H1 (cell line): ENCODE measurements around the gene SOS1. TPM values are rescaled to one million over a fixed set of nuclear protein-coding genes. Genes with fewer than 3 reads are reported as not detected.

Experiments
- CTCF ChIA-PET: fragments of 300-600 bp; sonication (Branson Sonifier 250); formaldehyde crosslinking; loops from one replicate; lab custom pipeline; 2021; ENCODE audit not compliant: partially characterized antibody; lab: Charles Lee
- POLR2A ChIA-PET: fragments of 300-600 bp; sonication (Branson Sonifier 250); formaldehyde crosslinking; loops from one replicate; lab custom pipeline; 2021; ENCODE audit warnings: inconsistent platforms; ENCODE audit not compliant: partially characterized antibody; lab: Charles Lee
- DNase-seq, 2 experiments: peaks; one replicate each; pipeline versions ENCODE4 v3.0.0 to v3.0.0-alpha.2; 2010 to 2022; ENCODE audit warnings: low spot score in 2 of 2, low read depth in 1 of 2, mixed read lengths in 1 of 2
- FAIRE-seq: peaks from 2 replicates; lab custom pipeline; 2011; peaks lifted over from hg19 to GRCh38; lab: Jason Lieb, UNC
- H2AFZ ChIP-seq: 2 replicates; pipeline ENCODE4 v1.8.1; 2012; ENCODE audit warnings: low read length, inconsistent platforms
- H2AK5ac ChIP-seq: 2 replicates; pipeline ENCODE4 v1.6.1; 2013; ENCODE audit warnings: low read depth, low read length
- H2BK120ac ChIP-seq: replicated peaks from 2 replicates; pipeline ENCODE3; 2013; ENCODE audit warnings: low read depth, low read length, inconsistent platforms
- H2BK12ac ChIP-seq: 2 replicates; pipeline ENCODE4 v1.6.1; 2013; ENCODE audit warnings: low read depth, low read length
- H2BK15ac ChIP-seq: 2 replicates; pipeline ENCODE4 v1.6.1; 2013; ENCODE audit warnings: low read length
- H2BK20ac ChIP-seq: 2 replicates; pipeline ENCODE4 v1.6.1; 2013; ENCODE audit warnings: low read length
- H2BK5ac ChIP-seq: 2 replicates; pipeline ENCODE4 v1.6.1; 2013; ENCODE audit warnings: low read depth, low read length
- H3K14ac ChIP-seq: 2 replicates; pipeline ENCODE4 v1.6.1; 2013; ENCODE audit warnings: inconsistent platforms; ENCODE audit not compliant: insufficient read length
- H3K18ac ChIP-seq: 2 replicates; pipeline ENCODE4 v1.6.1; 2013; ENCODE audit warnings: low read length; ENCODE audit errors: extremely low read depth
- H3K23ac ChIP-seq: 2 replicates; pipeline ENCODE4 v1.6.1; 2013; ENCODE audit warnings: inconsistent platforms; ENCODE audit not compliant: insufficient read length
- H3K23me2 ChIP-seq: 2 replicates; pipeline ENCODE4 v1.6.1; 2013; ENCODE audit warnings: low read depth, low read length
- H3K27ac ChIP-seq: 2 replicates; pipeline ENCODE4 v1.6.1; 2011; ENCODE audit warnings: low read depth, low read length, inconsistent platforms
- H3K27me3 ChIP-seq, 4 experiments: replicated peaks in 1 of 4; 1 replicate in 1 of 4; 2 replicates in 3 of 4; pipeline versions ENCODE4 v1.6.1 to v1.8.1; 2011 to 2013; ENCODE audit warnings: low read length in 3 of 4, mild to moderate bottlenecking in 3 of 4, inconsistent platforms in 2 of 4, mixed read lengths in 2 of 4, moderate library complexity in 1 of 4; ENCODE audit not compliant: control insufficient read depth in 3 of 4, insufficient read depth in 3 of 4; ENCODE audit errors: extremely low read depth in 1 of 4
- H3K36me3 ChIP-seq, 4 experiments: 2 replicates each; pipeline versions ENCODE4 v1.6.1 to v1.8.1; 2011 to 2013; ENCODE audit warnings: mild to moderate bottlenecking in 4 of 4, low read length in 3 of 4, moderate library complexity in 2 of 4, control low read depth in 1 of 4, inconsistent platforms in 1 of 4; ENCODE audit not compliant: insufficient read depth in 4 of 4, control insufficient read depth in 2 of 4
- H3K4ac ChIP-seq: replicated peaks from 2 replicates; pipeline ENCODE3; 2013; ENCODE audit warnings: low read length, low read depth, mixed read lengths, inconsistent platforms; ENCODE audit not compliant: insufficient read length
- H3K4me1 ChIP-seq, 4 experiments: replicated peaks in 1 of 4; 1 replicate in 1 of 4; 2 replicates in 3 of 4; pipeline versions ENCODE4 v1.6.1 to v1.8.1; 2011 to 2013; ENCODE audit warnings: low read length in 3 of 4, inconsistent platforms in 2 of 4, mixed read lengths in 1 of 4; ENCODE audit not compliant: insufficient read depth in 4 of 4, control insufficient read depth in 3 of 4
- H3K4me2 ChIP-seq, 2 experiments: 2 replicates each; pipeline versions ENCODE4 v1.6.1 to v1.8.1; 2011 to 2013; ENCODE audit warnings: low read depth in 2 of 2, low read length in 2 of 2, control low read depth in 1 of 2, inconsistent platforms in 1 of 2, mild to moderate bottlenecking in 1 of 2; ENCODE audit not compliant: insufficient read depth in 1 of 2
- H3K4me3 ChIP-seq, 4 experiments: fragments of 200-600, 300-600 bp in 1 of 4; sonication (generic), shearing (Covaris generic), sonication (Bioruptor Twin) in 1 of 4; 2 replicates each; pipeline versions ENCODE4 v1.5.1 to v1.8.1; 2011 to 2016; ENCODE audit warnings: low read length in 4 of 4, low read depth in 3 of 4, control low read depth in 2 of 4, inconsistent platforms in 2 of 4, mild to moderate bottlenecking in 2 of 4, mixed read lengths in 1 of 4, moderate library complexity in 1 of 4; ENCODE audit not compliant: insufficient read depth in 2 of 4; ENCODE audit errors: extremely low read depth in 1 of 4
- H3K56ac ChIP-seq: replicated peaks from 2 replicates; pipeline ENCODE3; 2013; ENCODE audit warnings: low read depth, mild to moderate bottlenecking, mixed read lengths, low read length, inconsistent platforms; ENCODE audit not compliant: insufficient read length
- H3K79me1 ChIP-seq: 2 replicates; pipeline ENCODE4 v1.6.1; 2013; ENCODE audit warnings: low read depth, low read length, control low read depth
- H3K79me2 ChIP-seq, 2 experiments: 2 replicates each; pipeline versions ENCODE4 v1.6.1 to v1.8.1; 2012 to 2013; ENCODE audit warnings: low read length in 2 of 2, mild to moderate bottlenecking in 2 of 2, inconsistent platforms in 1 of 2; ENCODE audit not compliant: insufficient read depth in 2 of 2, control insufficient read depth in 1 of 2
- H3K9ac ChIP-seq, 4 experiments: replicated peaks in 1 of 4; 1 replicate in 1 of 4; 2 replicates in 3 of 4; pipeline versions ENCODE4 v1.6.1 to v1.8.1; 2011 to 2013; ENCODE audit warnings: low read depth in 3 of 4, low read length in 3 of 4, control low read depth in 2 of 4, mild to moderate bottlenecking in 2 of 4, moderate library complexity in 2 of 4, inconsistent platforms in 1 of 4; ENCODE audit errors: extremely low read depth in 1 of 4
- H3K9me3 ChIP-seq, 2 experiments: 2 replicates each; pipeline versions ENCODE4 v1.6.1 to v1.8.1; 2012 to 2013; ENCODE audit warnings: mild to moderate bottlenecking in 2 of 2, moderate library complexity in 2 of 2, control low read depth in 1 of 2, inconsistent platforms in 1 of 2, low read depth in 1 of 2, low read length in 1 of 2, mixed read lengths in 1 of 2; ENCODE audit not compliant: insufficient read depth in 2 of 2
- H4K20me1 ChIP-seq, 2 experiments: replicated peaks in 1 of 2; 2 replicates each; pipeline versions ENCODE3 to v1.8.1; 2011 to 2013; ENCODE audit warnings: inconsistent platforms in 2 of 2, low read length in 2 of 2, mild to moderate bottlenecking in 1 of 2; ENCODE audit not compliant: insufficient read depth in 2 of 2, control insufficient read depth in 1 of 2
- H4K5ac ChIP-seq: 2 replicates; pipeline ENCODE4 v1.6.1; 2013; ENCODE audit warnings: low read length, low read depth, mixed read lengths, inconsistent platforms; ENCODE audit not compliant: insufficient read length
- H4K8ac ChIP-seq: 2 replicates; pipeline ENCODE4 v1.8.0; 2013; ENCODE audit warnings: mild to moderate bottlenecking, moderate library complexity, low read length, inconsistent platforms; ENCODE audit not compliant: insufficient read depth; ENCODE audit errors: extremely low read depth
- H4K91ac ChIP-seq: replicated peaks from 2 replicates; pipeline ENCODE3; 2013; ENCODE audit warnings: low read length, mixed read lengths, inconsistent platforms; ENCODE audit not compliant: insufficient read length
- CEBPB ChIP-seq: IDR thresholded peaks from 2 replicates; pipeline ENCODE4 v1.6.1; 2012; ENCODE audit warnings: low read depth, low read length
- CHD2 ChIP-seq: IDR thresholded peaks from 2 replicates; pipeline ENCODE4 v1.6.1; 2012; ENCODE audit warnings: low read length, improper control_type of control experiment
- EP300 ChIP-seq, 2 experiments: IDR thresholded peaks; 1 replicate in 1 of 2; 2 replicates in 1 of 2; pipeline ENCODE4 v1.6.1; 2011 to 2012; ENCODE audit warnings: low read depth in 2 of 2, low read length in 2 of 2, mild to moderate bottlenecking in 2 of 2, borderline replicate concordance in 1 of 2, inconsistent platforms in 1 of 2, moderate library complexity in 1 of 2
- FOSL1 ChIP-seq: IDR thresholded peaks from 2 replicates; pipeline ENCODE4 v1.6.1; 2011; ENCODE audit warnings: mild to moderate bottlenecking, low read depth, low read length, moderate library complexity; ENCODE audit not compliant: insufficient read depth
- HDAC2 ChIP-seq, 2 experiments: fragments of 300-600 bp in 1 of 2; sonication (generic) in 1 of 2; IDR thresholded peaks; 2 replicates each; pipeline ENCODE4 v1.6.1; 2011 to 2012; ENCODE audit warnings: low read depth in 2 of 2, low read length in 2 of 2, mild to moderate bottlenecking in 2 of 2, moderate library complexity in 2 of 2, borderline replicate concordance in 1 of 2, inconsistent platforms in 1 of 2
- WGBS, 2 experiments: shearing (Covaris generic) in 1 of 2; methylation state at CpG; one replicate each; pipeline versions ENCODE4 v1.1.6 to v1.1.7; 2013 to 2015; ENCODE audit warnings: low lambda C conversion rate in 2 of 2, mixed read lengths in 2 of 2, inconsistent platforms in 1 of 2, low coverage in 1 of 2, missing lambda C conversion rate in 1 of 2; ENCODE audit not compliant: insufficient replicate concordance in 2 of 2, insufficient coverage in 1 of 2, insufficient read length in 1 of 2; ENCODE audit errors: extremely low coverage in 1 of 2, missing lambda C conversion rate in 1 of 2; 5-methylcytosine and 5-hydroxymethylcytosine counted together
- polyA plus RNA-seq, 7 experiments: library from polyadenylated mRNA; depleted of rRNA in 3 of 7; stranded (reverse) in 5 of 7; unstranded in 2 of 7; fragments of >200 nt in 5 of 7; fragments of 200-250 nt in 2 of 7; gene quantifications; 1 replicate in 5 of 7; 2 replicates in 1 of 7; 4 replicates in 1 of 7; pipeline versions ENCODE4 v1.2.1 to v1.2.3, GENCODE V29; 2011 to 2013; ENCODE audit warnings: missing spikeins in 2 of 7, mixed read lengths in 2 of 7
- total RNA-seq: library from RNA; stranded (reverse); fragmentation: NEBNext Ultra II Directional; extraction: Animal tissue kit (Norgen Biotek cat#: 25700); gene quantifications from 2 replicates; pipeline ENCODE4 v1.2.1, GENCODE V29; 2021
- TF ChIP-seq, protein P1 (sequence below): IDR thresholded peaks from 2 replicates; pipeline ENCODE4 v1.6.1; 2012; ENCODE audit warnings: low read length, inconsistent platforms

Gene SOS1
- total and polyA plus RNA-seq, 2 of the 8 experiments (the other 6 are each of a cell fraction or from before 2014, with no cell fraction given) = 25.7 to 27.0 TPM

DNA sequence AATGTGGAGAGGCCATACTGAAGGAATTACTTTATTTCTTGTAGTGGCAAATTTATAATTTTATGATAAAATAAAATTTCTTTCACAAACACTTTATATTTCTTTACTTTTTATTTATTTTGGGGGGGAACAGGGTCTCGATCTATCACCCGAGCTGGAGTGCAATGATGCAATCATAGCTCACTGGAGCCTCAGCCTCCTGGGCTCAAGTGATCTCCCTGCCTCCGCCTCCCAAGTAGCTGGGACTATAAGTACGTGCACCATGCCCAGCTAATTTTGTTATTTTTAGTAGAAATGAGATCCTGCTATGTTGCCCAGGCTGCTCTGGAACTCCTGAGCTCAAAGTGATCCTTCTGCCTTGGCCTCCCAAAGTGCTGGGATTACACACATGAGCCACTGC is 59.6 kb downstream of the SOS1 start:
- no peak for FAIRE-seq
- WGBS, 2 experiments = 93% methylated on average over 4 of the region's 4 CpGs; no CpG with 5 or more reads in 1 of the 2 experiments
- Histone ChIP-seq H2BK120ac (no peak overlapping the region), H3K27ac (no peak overlapping the region), H3K9me3 (no peaks in the 10 kb centered on the region), H4K5ac (no peak overlapping the region), H3K56ac (no peak overlapping the region), H2BK12ac (no peak overlapping the region), H3K27me3 (no peaks in the 10 kb centered on the region), H3K4me1 (no peaks in the 10 kb centered on the region; a peak in 2 of 7 replicates), H2BK5ac (no peak overlapping the region), H4K91ac (no peak overlapping the region), H3K79me2 (peaks cover 0 to 5% of the 10 kb centered on the region in 2 experiments; a peak in 2 of 4 replicates), H2AK5ac (peak overlapping the region; percentile 75; the same call in 1 of the 2 replicates), H2BK20ac (no peak overlapping the region), H3K4me2 (no peak overlapping the region), H3K79me1 (no peaks in the 10 kb centered on the region), H3K36me3 (peaks cover 0 to 6% (median 4%) of the 10 kb centered on the region in 4 experiments; a peak in 4 of 8 replicates), H3K14ac (no peak overlapping the region), H4K8ac (no peak overlapping the region), H3K4me3 (no peak overlapping the region), H3K9ac (no peak overlapping the region), H4K20me1 (no peaks in the 10 kb centered on the region), H3K4ac (no peak overlapping the region), H2BK15ac (no peak overlapping the region), H2AFZ (no peak overlapping the region), H3K18ac (no peak overlapping the region), H3K23ac (no peak overlapping the region), H3K23me2 (no peaks in the 10 kb centered on the region)
- no peak for DNase-seq
- TF ChIP-seq CHD2 = no peak
- no peak for TF ChIP-seq EP300 (IDR thresholded peaks at IDR 0.05; ENCODE audit: borderline replicate concordance in 1 of 2, low read depth in 2 of 2, low read length in 2 of 2)
- peak; percentile 72 for TF ChIP-seq CEBPB
- TF ChIP-seq FOSL1 = no peak
- no peak for TF ChIP-seq HDAC2 (IDR thresholded peaks at IDR 0.05; ENCODE audit: borderline replicate concordance in 1 of 2, low read depth in 2 of 2, low read length in 2 of 2)
- TF ChIP-seq, protein P1, sequence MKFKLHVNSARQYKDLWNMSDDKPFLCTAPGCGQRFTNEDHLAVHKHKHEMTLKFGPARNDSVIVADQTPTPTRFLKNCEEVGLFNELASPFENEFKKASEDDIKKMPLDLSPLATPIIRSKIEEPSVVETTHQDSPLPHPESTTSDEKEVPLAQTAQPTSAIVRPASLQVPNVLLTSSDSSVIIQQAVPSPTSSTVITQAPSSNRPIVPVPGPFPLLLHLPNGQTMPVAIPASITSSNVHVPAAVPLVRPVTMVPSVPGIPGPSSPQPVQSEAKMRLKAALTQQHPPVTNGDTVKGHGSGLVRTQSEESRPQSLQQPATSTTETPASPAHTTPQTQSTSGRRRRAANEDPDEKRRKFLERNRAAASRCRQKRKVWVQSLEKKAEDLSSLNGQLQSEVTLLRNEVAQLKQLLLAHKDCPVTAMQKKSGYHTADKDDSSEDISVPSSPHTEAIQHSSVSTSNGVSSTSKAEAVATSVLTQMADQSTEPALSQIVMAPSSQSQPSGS = no peak
- ChIA-PET CTCF (interaction anchor here (0.7 to 14.5 kb wide), 2 partner anchors 50 to 167 kb away, joined by 3 to 196 read pairs; no protein-coding TSS in a partner anchor), POLR2A (no interaction called here)
